Measurements from ENCODE around the gene SGMS1.

Gene SGMS1

DNA sequence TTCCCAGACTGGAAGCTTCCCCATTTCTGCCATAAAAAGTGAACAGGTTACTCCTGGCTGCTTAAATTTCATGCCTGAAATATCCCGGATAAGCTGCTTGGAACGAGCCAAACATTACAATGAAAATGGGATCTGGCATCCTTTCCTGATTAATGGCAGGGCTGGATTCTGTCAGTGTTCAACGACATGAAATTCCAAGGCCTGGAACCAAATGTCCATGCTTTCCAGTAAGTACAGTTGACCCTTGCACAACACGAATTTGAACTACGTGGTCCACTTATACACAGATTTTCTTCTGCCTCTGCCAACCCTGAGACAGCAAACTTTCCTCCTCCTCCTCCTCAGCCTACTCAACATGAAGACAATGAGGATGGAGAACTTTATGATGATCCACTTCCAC, 65.4 kb downstream of the SGMS1 start:
- no peak for DNase-seq (ENCODE audit: low spot score)
- TF ChIP-seq, protein P1, sequence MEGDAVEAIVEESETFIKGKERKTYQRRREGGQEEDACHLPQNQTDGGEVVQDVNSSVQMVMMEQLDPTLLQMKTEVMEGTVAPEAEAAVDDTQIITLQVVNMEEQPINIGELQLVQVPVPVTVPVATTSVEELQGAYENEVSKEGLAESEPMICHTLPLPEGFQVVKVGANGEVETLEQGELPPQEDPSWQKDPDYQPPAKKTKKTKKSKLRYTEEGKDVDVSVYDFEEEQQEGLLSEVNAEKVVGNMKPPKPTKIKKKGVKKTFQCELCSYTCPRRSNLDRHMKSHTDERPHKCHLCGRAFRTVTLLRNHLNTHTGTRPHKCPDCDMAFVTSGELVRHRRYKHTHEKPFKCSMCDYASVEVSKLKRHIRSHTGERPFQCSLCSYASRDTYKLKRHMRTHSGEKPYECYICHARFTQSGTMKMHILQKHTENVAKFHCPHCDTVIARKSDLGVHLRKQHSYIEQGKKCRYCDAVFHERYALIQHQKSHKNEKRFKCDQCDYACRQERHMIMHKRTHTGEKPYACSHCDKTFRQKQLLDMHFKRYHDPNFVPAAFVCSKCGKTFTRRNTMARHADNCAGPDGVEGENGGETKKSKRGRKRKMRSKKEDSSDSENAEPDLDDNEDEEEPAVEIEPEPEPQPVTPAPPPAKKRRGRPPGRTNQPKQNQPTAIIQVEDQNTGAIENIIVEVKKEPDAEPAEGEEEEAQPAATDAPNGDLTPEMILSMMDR (IDR thresholded peaks at IDR 0.05; ENCODE audit: extremely low read depth, insufficient read depth, missing control alignments) = no peak
- in situ Hi-C loops (cut with MboI; ENCODE audit: low pct_unique_long_range_greater_than_20kb, low sequenced_read_pairs, unreplicated experiment) = no loop called here

GRCh38 chr10:50557130-50557682, 66.5 kb downstream of the SGMS1 start:
- in situ Hi-C loops (cut with MboI; ENCODE audit: low pct_unique_long_range_greater_than_20kb, low sequenced_read_pairs, unreplicated experiment) = no loop called here
- DNase-seq (ENCODE audit: low spot score) = no peak
- TF ChIP-seq, protein P1 (IDR thresholded peaks at IDR 0.05; ENCODE audit: extremely low read depth, insufficient read depth, missing control alignments) = no peak

- in situ Hi-C loops (cut with MboI; ENCODE audit: low pct_unique_long_range_greater_than_20kb, low sequenced_read_pairs, unreplicated experiment) = no loop called here
- TF ChIP-seq, protein P1 (IDR thresholded peaks at IDR 0.05; ENCODE audit: extremely low read depth, insufficient read depth, missing control alignments) = no peak
- DNase-seq (ENCODE audit: low spot score) = no peak
Observed at GRCh38 chr10:50556237-50557120, 67.3 kb downstream of the SGMS1 start.

- DNase-seq (ENCODE audit: low spot score) = no peak
- in situ Hi-C loops (cut with MboI; ENCODE audit: low pct_unique_long_range_greater_than_20kb, low sequenced_read_pairs, unreplicated experiment) = no loop called here
- TF ChIP-seq, protein P1 (IDR thresholded peaks at IDR 0.05; ENCODE audit: extremely low read depth, insufficient read depth, missing control alignments) = peak; percentile 30
Observed at GRCh38 chr10:50554995-50555568, 68.7 kb downstream of the SGMS1 start.

GRCh38 chr10:50554376-50554994, 69.3 kb downstream of the SGMS1 start:
- no peak for DNase-seq (ENCODE audit: low spot score)
- TF ChIP-seq, protein P1 (IDR thresholded peaks at IDR 0.05; ENCODE audit: extremely low read depth, insufficient read depth, missing control alignments) = no peak
- in situ Hi-C loops (cut with MboI; ENCODE audit: low pct_unique_long_range_greater_than_20kb, low sequenced_read_pairs, unreplicated experiment) = no loop called here

DNA sequence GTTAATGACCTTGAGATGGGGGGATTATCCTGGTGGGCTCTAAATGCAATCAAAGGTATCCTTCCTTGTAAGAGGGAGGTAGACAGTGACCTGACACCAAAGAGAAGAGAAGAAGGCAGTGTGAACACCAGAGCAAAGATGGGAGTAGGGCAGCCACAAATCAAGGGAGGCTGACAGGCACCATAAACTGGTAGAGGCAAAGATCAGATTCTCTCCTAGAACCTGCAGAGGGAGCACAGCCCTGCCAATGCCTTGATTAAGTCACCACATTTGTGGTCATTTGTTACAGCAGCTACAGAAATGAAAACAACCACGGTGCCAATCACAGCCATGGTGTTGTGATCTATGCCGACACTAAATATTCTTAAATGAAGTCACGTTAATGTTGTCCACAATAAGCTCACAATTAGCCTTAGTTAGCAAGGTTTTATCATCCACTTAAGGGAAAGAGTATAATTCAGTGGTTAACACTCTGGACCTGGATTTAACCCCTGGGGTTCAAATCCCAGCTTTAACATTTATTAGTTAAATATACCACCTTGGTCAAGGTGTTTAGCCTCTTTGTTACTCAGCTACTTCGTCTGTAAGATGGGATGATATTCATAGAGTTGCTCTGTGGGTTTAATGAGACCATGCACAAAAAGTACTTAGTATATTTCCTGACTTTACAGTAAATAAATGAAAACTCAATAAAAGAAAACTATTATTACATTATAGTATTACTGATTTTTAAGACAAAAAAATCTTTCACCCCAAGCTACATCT, 70.8 kb downstream of the SGMS1 start:
- no peak for DNase-seq (ENCODE audit: low spot score)
- TF ChIP-seq, protein P1 (IDR thresholded peaks at IDR 0.05; ENCODE audit: extremely low read depth, insufficient read depth, missing control alignments) = peak; percentile 31
- in situ Hi-C loops (cut with MboI; ENCODE audit: low pct_unique_long_range_greater_than_20kb, low sequenced_read_pairs, unreplicated experiment) = no loop called here

All from GM13977 (cell line).